ENCODE data around the gene PCDH17.
A peak's percentile ranks its signal among the peaks of the same experiment; 100 is the strongest.

The PCDH17 gene

DNA sequence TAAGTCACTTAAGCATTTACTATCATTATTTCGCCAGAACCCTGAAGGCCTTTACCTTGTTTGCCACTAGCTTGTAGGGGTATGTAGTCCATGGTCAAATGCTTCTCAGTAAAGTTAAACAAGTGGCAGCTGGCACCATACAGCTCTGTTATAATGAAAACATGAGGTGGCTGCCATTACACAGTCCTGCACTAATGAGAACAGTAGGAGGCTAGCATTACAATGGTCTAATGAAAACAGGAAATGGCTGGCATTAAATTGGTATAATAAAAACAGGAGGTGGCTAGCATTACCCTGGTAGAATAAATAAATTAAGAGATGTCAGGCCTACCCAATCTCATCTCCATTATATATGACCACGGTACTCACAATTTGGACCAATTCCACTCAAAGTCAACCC is 107.5 kb downstream of the PCDH17 start:
- no peak for DNase-seq (ENCODE audit: low spot score)

DNA sequence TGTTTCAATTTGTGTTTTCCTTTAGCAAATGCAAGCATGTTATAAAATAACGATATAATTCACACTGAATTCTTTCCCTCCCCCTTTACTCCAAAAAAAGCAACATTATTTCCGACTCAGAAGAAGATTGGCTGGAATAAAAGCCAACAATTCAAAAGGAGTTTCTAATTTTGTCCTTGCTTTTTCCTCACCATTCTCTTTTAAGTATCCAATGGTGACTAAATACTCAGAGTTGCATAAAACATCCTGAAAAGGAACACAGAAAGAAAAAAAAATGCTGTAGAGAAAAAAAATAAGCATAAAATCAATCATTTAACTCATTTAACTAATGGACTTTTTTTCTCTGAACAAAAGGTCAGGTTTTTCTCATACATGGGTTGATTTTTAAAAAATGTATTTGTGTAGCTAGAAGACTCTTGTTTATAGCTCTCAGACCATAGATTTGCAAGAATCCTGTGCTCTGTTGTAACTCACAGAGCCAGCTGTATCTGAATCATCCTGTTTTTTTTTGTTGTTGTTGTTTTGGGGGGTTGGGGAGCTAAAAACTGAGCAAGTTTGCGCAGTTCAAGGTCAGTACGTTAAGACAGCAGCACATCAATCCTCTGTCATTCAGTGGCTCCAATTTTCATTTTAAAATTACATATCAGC is 108.1 kb downstream of the PCDH17 start:
- peak; percentile 20 for DNase-seq (ENCODE audit: low spot score)

DNA sequence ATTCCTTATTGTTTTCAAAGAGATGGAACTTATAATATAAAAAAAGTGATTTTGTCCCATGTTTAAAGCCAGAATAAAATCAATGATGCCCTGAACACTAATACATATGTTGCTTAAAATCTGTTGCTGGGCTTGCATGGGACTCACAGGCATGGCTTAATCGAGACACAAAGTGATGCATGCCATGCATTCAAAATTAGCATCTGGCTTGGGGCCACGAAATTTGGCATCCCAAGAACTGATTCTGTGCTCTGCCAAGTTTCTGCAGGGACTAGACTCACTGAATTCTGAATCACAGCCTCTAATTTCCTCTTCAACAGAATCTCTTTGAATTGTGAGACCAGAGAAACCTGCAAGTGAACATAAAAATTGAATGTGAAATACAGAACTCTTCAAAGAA is 109.2 kb downstream of the PCDH17 start:
- peak; percentile 74 for DNase-seq (ENCODE audit: low spot score)

DNA sequence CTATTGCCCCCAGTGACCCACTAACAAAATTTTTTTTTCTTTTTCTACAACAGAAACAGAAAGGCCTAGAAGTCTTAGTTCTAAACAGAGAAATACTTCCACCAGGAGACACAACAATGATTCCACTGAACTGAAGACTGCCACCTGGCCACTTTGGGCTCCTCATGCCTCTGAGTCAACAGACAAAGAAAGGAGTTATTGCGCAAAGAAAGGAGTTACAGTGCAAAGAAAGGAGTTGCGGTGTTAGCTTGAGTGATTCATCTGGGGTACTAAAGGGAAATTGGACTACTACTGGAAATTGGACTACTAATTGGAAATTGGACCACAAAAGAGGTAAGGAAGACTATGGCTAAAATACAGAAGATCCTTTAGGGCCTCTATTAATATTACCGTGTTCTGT is 116.6 kb downstream of the PCDH17 start:
- DNase-seq (ENCODE audit: low spot score), result no peak

DNA sequence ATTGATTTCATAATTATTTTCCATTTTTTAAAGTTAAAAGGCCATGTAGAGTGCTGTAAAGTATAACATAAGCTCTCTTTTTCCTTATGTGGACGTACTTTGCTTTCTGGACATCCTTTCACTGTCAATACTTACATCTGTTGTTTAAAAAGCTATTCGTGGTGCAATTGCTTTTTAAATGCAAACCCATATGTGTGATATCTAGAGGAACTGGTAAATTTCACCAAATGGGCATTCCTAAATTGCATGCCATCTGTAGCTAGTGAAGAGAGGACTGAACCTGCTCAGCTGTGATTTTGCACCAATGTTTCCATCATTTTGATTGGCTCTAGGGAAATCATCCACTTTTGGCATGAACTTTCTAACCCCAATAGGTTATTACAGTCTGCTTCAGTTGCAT is 129.4 kb downstream of the PCDH17 start:
- no peak for DNase-seq (ENCODE audit: low spot score)

DNA sequence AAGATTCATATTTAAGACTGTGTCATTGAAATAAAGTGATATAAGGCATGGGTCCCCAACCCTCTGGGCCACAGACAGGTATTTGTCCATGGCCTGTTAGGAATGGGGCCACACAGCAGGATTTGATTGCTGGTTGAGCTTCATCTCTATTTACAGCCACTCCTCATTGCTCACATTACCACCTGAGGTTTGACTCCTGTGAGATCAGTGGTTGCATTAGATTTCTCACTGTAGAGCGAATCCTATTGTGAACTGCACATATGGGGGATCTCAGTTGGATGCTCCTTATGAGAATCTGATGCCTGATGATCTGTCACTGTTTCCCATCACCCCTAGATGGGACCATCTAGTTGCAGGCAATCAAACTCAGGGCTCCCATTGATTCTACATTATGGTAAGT is 132.1 kb downstream of the PCDH17 start:
- no peak for DNase-seq (ENCODE audit: low spot score)

All from globus pallidus (tissue), 1 donor.